OCI-LY1 (cell line): ENCODE measurements around the gene PNMT.

Source experiments
- H2AFZ ChIP-seq: fragments of 200-600 bp; sonication (generic), shearing (Covaris generic); 2 replicates; pipeline ENCODE4 v1.6.0; 2014; ENCODE audit warnings: antibody characterized with exemption, mild to moderate bottlenecking, low read length
- H3F3A ChIP-seq: fragments of 200-600 bp; sonication (generic), shearing (Covaris generic); 2 replicates; pipeline ENCODE4 v1.6.0; 2014; ENCODE audit warnings: mild to moderate bottlenecking, antibody characterized with exemption, low read length, moderate library complexity; ENCODE audit not compliant: insufficient read depth
- H3K27ac ChIP-seq: fragments of 200-600 bp; sonication (generic); 2 replicates; pipeline ENCODE4 v1.5.1; 2014; ENCODE audit warnings: low read length, mixed run types, mild to moderate bottlenecking, low read depth; ENCODE audit not compliant: poor library complexity, severe bottlenecking
- H3K27me3 ChIP-seq: fragments of 200-600 bp; sonication (generic); 2 replicates; pipeline ENCODE4 v1.6.0; 2014; ENCODE audit warnings: antibody characterized with exemption, mild to moderate bottlenecking, low read length, moderate library complexity; ENCODE audit not compliant: insufficient read depth
- H3K36me3 ChIP-seq: fragments of 200-600 bp; sonication (generic); 2 replicates; pipeline ENCODE4 v1.6.1; 2014; ENCODE audit warnings: mild to moderate bottlenecking, antibody characterized with exemption, low read length, moderate library complexity, mixed read lengths; ENCODE audit not compliant: insufficient read depth
- H3K4me1 ChIP-seq: fragments of 200-600 bp; sonication (generic); 2 replicates; pipeline ENCODE4 v1.5.1; 2014; ENCODE audit warnings: mild to moderate bottlenecking, low read length, moderate library complexity; ENCODE audit not compliant: insufficient read depth, severe bottlenecking
- H3K4me2 ChIP-seq: fragments of 200-600 bp; sonication (generic), shearing (Covaris generic); 2 replicates; pipeline ENCODE4 v1.6.1; 2014; ENCODE audit warnings: low read length
- H3K4me3 ChIP-seq: fragments of 200-600 bp; sonication (generic); 2 replicates; pipeline ENCODE4 v1.5.1; 2014; ENCODE audit warnings: low read length, low read depth, mild to moderate bottlenecking, mixed read lengths; ENCODE audit not compliant: poor library complexity, severe bottlenecking
- H3K79me2 ChIP-seq: fragments of 200-600 bp; shearing (Covaris generic); 2 replicates; pipeline ENCODE4 v1.6.1; 2016; ENCODE audit warnings: mixed run types, low read length, mixed read lengths; ENCODE audit not compliant: insufficient read depth
- H3K9ac ChIP-seq: fragments of 200-600 bp; sonication (generic), shearing (Covaris generic); 2 replicates; pipeline ENCODE4 v1.6.1; 2014; ENCODE audit warnings: mild to moderate bottlenecking, low read length, mixed read lengths
- H3K9me2 ChIP-seq: fragments of 200-600 bp; sonication (generic), shearing (Covaris generic); 2 replicates; pipeline ENCODE4 v1.6.1; 2014; ENCODE audit warnings: low read depth, mild to moderate bottlenecking, low read length, mixed read lengths
- H3K9me3 ChIP-seq: fragments of 200-600 bp; shearing (Covaris generic); 2 replicates; pipeline ENCODE4 v1.6.1; 2014; ENCODE audit warnings: low read length, mixed read lengths
- H4K20me1 ChIP-seq: fragments of 200-600 bp; sonication (generic), shearing (Covaris generic); 2 replicates; pipeline ENCODE4 v1.6.0; 2016; ENCODE audit warnings: mild to moderate bottlenecking, low read length; ENCODE audit not compliant: insufficient read depth
- CTCF ChIP-seq: fragments of 200-600 bp; sonication (generic), shearing (Covaris generic); IDR thresholded peaks from 2 replicates; pipeline ENCODE4 v1.5.1; 2017; ENCODE audit warnings: mild to moderate bottlenecking, antibody characterized with exemption, low read length, moderate library complexity, mixed read lengths
- EZH2 ChIP-seq: fragments of 200-600 bp; sonication (generic), shearing (Covaris generic); IDR thresholded peaks from 2 replicates; pipeline ENCODE4 v1.8.0; 2017; ENCODE audit warnings: borderline replicate concordance, mixed run types, mild to moderate bottlenecking, antibody characterized with exemption, low read length, moderate library complexity, mixed read lengths

PNMT gene

GRCh38 chr17:39624313-39624712 is 43.9 kb upstream of the PNMT start:
- Histone ChIP-seq H3K4me3 (no peak overlapping the region), H3K9ac (no peak overlapping the region), H2AFZ (no peak overlapping the region), H3K4me2 (no peak overlapping the region), H3K36me3 (no peaks in the 10 kb centered on the region), H3K79me2 (no peaks in the 10 kb centered on the region), H3K27ac (no peak overlapping the region), H4K20me1 (no peaks in the 10 kb centered on the region), H3F3A (0 out of 2 replicates have a peak, but pooled peaks cover 2% of the 10 kb centered on the region), H3K9me3 (no peaks in the 10 kb centered on the region), H3K4me1 (peaks cover 12% of the 10 kb centered on the region), H3K27me3 (no peaks in the 10 kb centered on the region), H3K9me2 (no peaks in the 10 kb centered on the region)
- TF ChIP-seq EZH2 (no peak), CTCF (no peak)

- Histone ChIP-seq H4K20me1 (no peaks in the 10 kb centered on the region), H3K9ac (no peak overlapping the region), H3K79me2 (no peaks in the 10 kb centered on the region), H3K36me3 (no peaks in the 10 kb centered on the region), H3K9me2 (no peaks in the 10 kb centered on the region), H3K9me3 (no peaks in the 10 kb centered on the region), H3K4me2 (no peak overlapping the region), H3K4me1 (peaks cover 12% of the 10 kb centered on the region), H3F3A (no peaks in the 10 kb centered on the region), H3K4me3 (no peak overlapping the region), H3K27me3 (no peaks in the 10 kb centered on the region), H2AFZ (no peak overlapping the region), H3K27ac (no peak overlapping the region)
- TF ChIP-seq EZH2 (no peak), CTCF (no peak)
Observed at GRCh38 chr17:39625198-39625785, 43.0 kb upstream of the PNMT start.

- no peak within 1 kb of the TSS for H3K4me2 ChIP-seq
- no peak within 1 kb of the TSS for H3K4me3 ChIP-seq
- no peak for TF ChIP-seq EZH2
- no peak for TF ChIP-seq CTCF
- H3K9me2 ChIP-seq, result no peaks in the 10 kb centered on the region
- H3K9ac ChIP-seq, result no peak within 1 kb of the TSS
- no peaks in the 10 kb centered on the region for H3K9me3 ChIP-seq
- no peaks in the 10 kb centered on the region for H4K20me1 ChIP-seq
- no peak within 1 kb of the TSS for H3K27ac ChIP-seq
- H2AFZ ChIP-seq, result no peak within 1 kb of the TSS
- H3K27me3 ChIP-seq, result no peaks in the 10 kb centered on the region
- no peaks in the 10 kb centered on the region for H3K36me3 ChIP-seq
- peaks cover 12% of the 10 kb centered on the region for H3K4me1 ChIP-seq
- H3F3A ChIP-seq, result no peaks in the 10 kb centered on the region
- H3K79me2 ChIP-seq, result no peaks in the 10 kb centered on the region
Observed at GRCh38 chr17:39626171-39627046, 41.8 kb upstream of the PNMT start, which contains the start of gene PPP1R1B. TSS of gene PPP1R1B (plus strand) at chr17:39626952. CDS start at chr17:39627393, 441 bp downstream.
